Adrenal gland (tissue), 5 donors: Measurements from ENCODE around the gene ARID5B.

Experiments
- POLR2A ChIP-seq, 2 donors: fragments of 450-650 bp; IDR thresholded peaks; one replicate each; pipeline ENCODE4 v1.6.1; 2017; ENCODE audit warnings: antibody characterized with exemption in 2 of 2, mild to moderate bottlenecking in 2 of 2, moderate library complexity in 1 of 2
- TF ChIP-seq, protein P1 (sequence below), 6 experiments: fragments of 450-650 bp in 4 of 6; fragments of 200-600 bp in 2 of 6; sonication (generic) in 1 of 6; IDR thresholded peaks; 1 replicate in 5 of 6; 2 replicates in 1 of 6; pipeline versions ENCODE4 v1.5.1 to v1.8.0; 2016 to 2021; ENCODE audit warnings: antibody characterized with exemption in 6 of 6, mild to moderate bottlenecking in 2 of 6, moderate library complexity in 1 of 6
- donor health status: DM: no; HTN: no; CAD: no.

- TF ChIP-seq, protein P1, sequence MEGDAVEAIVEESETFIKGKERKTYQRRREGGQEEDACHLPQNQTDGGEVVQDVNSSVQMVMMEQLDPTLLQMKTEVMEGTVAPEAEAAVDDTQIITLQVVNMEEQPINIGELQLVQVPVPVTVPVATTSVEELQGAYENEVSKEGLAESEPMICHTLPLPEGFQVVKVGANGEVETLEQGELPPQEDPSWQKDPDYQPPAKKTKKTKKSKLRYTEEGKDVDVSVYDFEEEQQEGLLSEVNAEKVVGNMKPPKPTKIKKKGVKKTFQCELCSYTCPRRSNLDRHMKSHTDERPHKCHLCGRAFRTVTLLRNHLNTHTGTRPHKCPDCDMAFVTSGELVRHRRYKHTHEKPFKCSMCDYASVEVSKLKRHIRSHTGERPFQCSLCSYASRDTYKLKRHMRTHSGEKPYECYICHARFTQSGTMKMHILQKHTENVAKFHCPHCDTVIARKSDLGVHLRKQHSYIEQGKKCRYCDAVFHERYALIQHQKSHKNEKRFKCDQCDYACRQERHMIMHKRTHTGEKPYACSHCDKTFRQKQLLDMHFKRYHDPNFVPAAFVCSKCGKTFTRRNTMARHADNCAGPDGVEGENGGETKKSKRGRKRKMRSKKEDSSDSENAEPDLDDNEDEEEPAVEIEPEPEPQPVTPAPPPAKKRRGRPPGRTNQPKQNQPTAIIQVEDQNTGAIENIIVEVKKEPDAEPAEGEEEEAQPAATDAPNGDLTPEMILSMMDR (IDR thresholded peaks at IDR 0.05) = no peak
- TF ChIP-seq POLR2A (IDR thresholded peaks at IDR 0.05) = no peak
Measured at GRCh38 chr10:62019013-62019684, 117.7 kb downstream of the ARID5B start.
